CD4-positive, alpha-beta T cell (primary cell): ENCODE measurements around the gene ALLC. TPM values are rescaled to one million over a fixed set of nuclear protein-coding genes. Genes with fewer than 3 reads are reported as not detected.
"Not testable (repeated sequence)": the region's sequence is repeated elsewhere in the genome, so short reads cannot be mapped to it uniquely, and the experiment has no call there.

Source experiments
- ATAC-seq: fragments of 200-7000 bp; cut with Tn5 transposase; one replicate; pipeline ENCODE4 v1.10.0; 2022; ENCODE audit warnings: mild to moderate bottlenecking; ENCODE audit not compliant: poor library complexity
- CTCF ChIA-PET: fragments of 350-600 bp; sonication (Branson Sonifier 250); formaldehyde crosslinking; loops from one replicate; lab custom pipeline; 2021; ENCODE audit warnings: antibody characterized with exemption, inconsistent platforms; lab: Charles Lee
- POLR2A ChIA-PET: fragments of 350-600 bp; sonication (Branson Sonifier 250); formaldehyde crosslinking; loops from one replicate; lab custom pipeline; 2021; ENCODE audit warnings: antibody characterized with exemption, inconsistent platforms; lab: Charles Lee
- DNase-seq, 14 experiments: peaks; one replicate each; pipeline ENCODE4 v3.0.0-alpha.2; 2013 to 2020; ENCODE audit warnings: mixed read lengths in 2 of 14
- H3K27ac ChIP-seq, 2 donors: one replicate each; pipeline versions ENCODE4 v1.5.1 to v1.7.0; 2013; ENCODE audit warnings: low read length in 2 of 2, low read depth in 1 of 2, mild to moderate bottlenecking in 1 of 2
- H3K27me3 ChIP-seq, 2 experiments: 1 replicate in 1 of 2; 2 replicates in 1 of 2; pipeline versions ENCODE4 v1.6.1 to v1.7.0; 2013; ENCODE audit warnings: low read length in 2 of 2, control low read depth in 1 of 2, mild to moderate bottlenecking in 1 of 2, moderate library complexity in 1 of 2; ENCODE audit not compliant: insufficient read depth in 2 of 2, control insufficient read depth in 1 of 2
- H3K36me3 ChIP-seq: one replicate; pipeline ENCODE4 v1.6.1; 2013; ENCODE audit warnings: low read length, control low read depth; ENCODE audit not compliant: insufficient read depth
- H3K4me1 ChIP-seq: one replicate; pipeline ENCODE4 v1.6.1; 2013; ENCODE audit warnings: low read length, control low read depth; ENCODE audit not compliant: insufficient read depth
- H3K4me3 ChIP-seq: one replicate; pipeline ENCODE4 v1.5.1; 2013; ENCODE audit warnings: mild to moderate bottlenecking, low read length, moderate library complexity
- H3K9me3 ChIP-seq, 2 experiments: 1 replicate in 1 of 2; 2 replicates in 1 of 2; pipeline versions ENCODE4 v1.6.1 to v1.7.0; 2013; ENCODE audit warnings: low read length in 2 of 2, mild to moderate bottlenecking in 2 of 2, control low read depth in 1 of 2, moderate library complexity in 1 of 2; ENCODE audit not compliant: control insufficient read depth in 1 of 2, insufficient read depth in 1 of 2
- H3K27ac Mint-ChIP-seq: one replicate; pipeline ENCODE4 v1.8.0; 2020; ENCODE audit warnings: mixed read lengths
- H3K27me3 Mint-ChIP-seq: one replicate; pipeline ENCODE4 v1.8.0; 2021; ENCODE audit warnings: mixed read lengths
- H3K36me3 Mint-ChIP-seq: one replicate; pipeline ENCODE4 v1.8.0; 2021; ENCODE audit warnings: low read depth, mixed read lengths
- H3K4me1 Mint-ChIP-seq: one replicate; pipeline ENCODE4 v1.8.0; 2021; ENCODE audit warnings: low read depth, mixed read lengths
- H3K4me3 Mint-ChIP-seq: one replicate; pipeline ENCODE4 v1.8.0; 2020; ENCODE audit warnings: mild to moderate bottlenecking, mixed read lengths
- H3K9me3 Mint-ChIP-seq: one replicate; pipeline ENCODE4 v1.8.0; 2020; ENCODE audit warnings: mixed read lengths
- intact Hi-C, 2 experiments: fragments of 100-400 bp; cut with DNase I in 1 of 2; cut with micrococcal nuclease in 1 of 2; formaldehyde crosslinking; loops; one replicate each; pipeline versions ENCODE4 v1.15.1 to v1.9.0; 2023 to 2025; cut with DNase I, micrococcal nuclease
- total RNA-seq, 174 experiments: library from RNA in 2 of 174; stranded (reverse) in 2 of 174; gene quantifications; one replicate each; pipeline ENCODE4 v1.2.3 and lab custom pipeline; 2021 to 2026
- TF ChIP-seq, protein P1 (sequence below): fragments of 200-600 bp; IDR thresholded peaks from one replicate; pipeline ENCODE4 v1.8.0; 2022; ENCODE audit warnings: antibody characterized with exemption, mild to moderate bottlenecking

The ALLC gene
- total RNA-seq, 2 experiments from 2014 or later = not detected

GRCh38 chr2:3617198-3617890 is 40.7 kb upstream of the ALLC start:
- Mint-ChIP-seq H3K4me1 (no peaks in the 10 kb centered on the region), H3K9me3 (peaks cover 2% of the 10 kb centered on the region), H3K27me3 (no peaks in the 10 kb centered on the region), H3K36me3 (peaks cover under 1% of the 10 kb centered on the region), H3K4me3 (no peak overlapping the region), H3K27ac (no peak overlapping the region)
- ATAC-seq = no peak
- TF ChIP-seq, protein P1, sequence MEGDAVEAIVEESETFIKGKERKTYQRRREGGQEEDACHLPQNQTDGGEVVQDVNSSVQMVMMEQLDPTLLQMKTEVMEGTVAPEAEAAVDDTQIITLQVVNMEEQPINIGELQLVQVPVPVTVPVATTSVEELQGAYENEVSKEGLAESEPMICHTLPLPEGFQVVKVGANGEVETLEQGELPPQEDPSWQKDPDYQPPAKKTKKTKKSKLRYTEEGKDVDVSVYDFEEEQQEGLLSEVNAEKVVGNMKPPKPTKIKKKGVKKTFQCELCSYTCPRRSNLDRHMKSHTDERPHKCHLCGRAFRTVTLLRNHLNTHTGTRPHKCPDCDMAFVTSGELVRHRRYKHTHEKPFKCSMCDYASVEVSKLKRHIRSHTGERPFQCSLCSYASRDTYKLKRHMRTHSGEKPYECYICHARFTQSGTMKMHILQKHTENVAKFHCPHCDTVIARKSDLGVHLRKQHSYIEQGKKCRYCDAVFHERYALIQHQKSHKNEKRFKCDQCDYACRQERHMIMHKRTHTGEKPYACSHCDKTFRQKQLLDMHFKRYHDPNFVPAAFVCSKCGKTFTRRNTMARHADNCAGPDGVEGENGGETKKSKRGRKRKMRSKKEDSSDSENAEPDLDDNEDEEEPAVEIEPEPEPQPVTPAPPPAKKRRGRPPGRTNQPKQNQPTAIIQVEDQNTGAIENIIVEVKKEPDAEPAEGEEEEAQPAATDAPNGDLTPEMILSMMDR = no peak
- Histone ChIP-seq H3K27me3 (no peaks in the 10 kb centered on the region), H3K4me1 (no peaks in the 10 kb centered on the region), H3K9me3 (peaks cover 0 to 22% of the 10 kb centered on the region in 2 experiments), H3K4me3 (no peak overlapping the region), H3K27ac (no peak overlapping the region), H3K36me3 (no peaks in the 10 kb centered on the region)
- intact Hi-C loops = no loop called here
- CTCF ChIA-PET = no interaction called here
- no peak for DNase-seq
- POLR2A ChIA-PET = no interaction called here

- Histone ChIP-seq H3K9me3 (peaks cover 0 to 12% of the 10 kb centered on the region in 2 experiments), H3K27ac (no peak overlapping the region), H3K4me3 (no peak overlapping the region), H3K27me3 (no peaks in the 10 kb centered on the region), H3K36me3 (no peaks in the 10 kb centered on the region), H3K4me1 (no peaks in the 10 kb centered on the region)
- no peak for ATAC-seq
- no peak for DNase-seq
- H3K4me3 Mint-ChIP-seq = no peak overlapping the region
- TF ChIP-seq, protein P1 = no peak
- CTCF ChIA-PET = no interaction called here
- no peaks in the 10 kb centered on the region for H3K27me3 Mint-ChIP-seq
- H3K36me3 Mint-ChIP-seq = no peaks in the 10 kb centered on the region
- H3K9me3 Mint-ChIP-seq = peaks cover 2% of the 10 kb centered on the region
- no peaks in the 10 kb centered on the region for H3K4me1 Mint-ChIP-seq
- no peak overlapping the region for H3K27ac Mint-ChIP-seq
- intact Hi-C loops = no loop called here
- POLR2A ChIA-PET = no interaction called here
These were observed 39.6 kb upstream of the ALLC start for GRCh38 chr2:3618367-3618766.

DNA sequence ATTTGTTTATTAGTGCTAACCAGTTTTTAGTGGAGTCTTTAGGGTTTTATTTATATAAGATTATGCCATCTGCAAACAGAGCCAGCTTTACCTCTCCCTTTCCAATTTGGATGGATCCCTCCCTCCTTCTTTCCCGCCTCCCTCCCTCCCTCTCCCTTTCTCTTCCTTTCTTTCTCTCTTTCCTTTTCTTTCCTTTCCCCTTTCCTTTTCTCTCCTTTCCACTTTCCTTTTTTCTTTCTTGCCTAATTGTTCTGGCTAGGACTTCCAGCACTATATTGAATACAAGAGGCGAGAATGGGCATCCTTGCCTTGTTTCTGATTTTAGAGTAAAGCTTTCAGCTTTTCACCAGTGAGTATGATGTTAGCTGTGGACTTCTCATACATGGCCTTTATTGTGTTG is 39.0 kb upstream of the ALLC start:
- Mint-ChIP-seq H3K4me1 (no peaks in the 10 kb centered on the region), H3K27ac (no peak overlapping the region), H3K4me3 (no peak overlapping the region), H3K9me3 (no peaks in the 10 kb centered on the region), H3K36me3 (no peaks in the 10 kb centered on the region), H3K27me3 (no peaks in the 10 kb centered on the region)
- TF ChIP-seq, protein P1 = no peak
- Histone ChIP-seq H3K27ac (no peak overlapping the region), H3K4me3 (no peak overlapping the region), H3K27me3 (no peaks in the 10 kb centered on the region), H3K4me1 (no peaks in the 10 kb centered on the region), H3K9me3 (peaks cover 0 to 11% of the 10 kb centered on the region in 2 experiments), H3K36me3 (no peaks in the 10 kb centered on the region)
- intact Hi-C loops = no loop called here
- POLR2A ChIA-PET = interaction anchor here (0.6 kb wide), 1 partner anchor 44 kb away, joined by 3 read pairs; the partner anchor contains the start of gene RPS7
- ATAC-seq (no peak), DNase-seq (no peak)
- CTCF ChIA-PET = no interaction called here

DNA sequence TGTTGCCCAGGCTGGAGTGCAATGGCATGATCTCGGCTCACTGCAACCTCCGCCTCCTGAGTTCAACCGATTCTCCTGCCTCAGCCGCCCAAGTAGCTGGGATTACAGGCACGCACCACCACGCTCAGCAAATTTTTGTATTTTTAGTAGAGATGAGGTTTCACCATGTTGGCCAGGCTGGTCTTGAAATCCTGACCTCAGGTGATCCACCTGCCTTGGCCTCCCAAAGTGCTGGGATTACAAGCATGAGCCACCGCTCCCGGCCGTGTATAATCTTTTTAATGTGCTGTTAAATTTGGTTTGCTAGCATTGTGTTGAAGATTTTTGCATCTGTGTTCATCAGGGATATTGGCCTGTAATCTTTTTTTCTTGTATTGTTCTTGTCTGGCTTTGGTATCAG is 38.3 kb upstream of the ALLC start:
- H3K4me3 ChIP-seq, H3K27me3 ChIP-seq, intact Hi-C loops, H3K4me3 Mint-ChIP-seq, H3K36me3 ChIP-seq, H3K27me3 Mint-ChIP-seq, POLR2A ChIA-PET, CTCF ChIA-PET, H3K4me1 ChIP-seq, ATAC-seq, H3K4me1 Mint-ChIP-seq, H3K27ac Mint-ChIP-seq, H3K36me3 Mint-ChIP-seq, H3K9me3 Mint-ChIP-seq, H3K27ac ChIP-seq: not testable (repeated sequence)
- peak in 1 of 14 experiments; percentile 4 for DNase-seq
- H3K9me3 ChIP-seq = peaks cover 0 to 11% of the 10 kb centered on the region in 2 experiments
